AG10803 (cell line): ENCODE measurements around the gene PLIN1.

Experiments used
- DNase-seq: peaks from one replicate; pipeline ENCODE4 v3.0.0; 2010; ENCODE audit warnings: low read depth
- H3K4me3 ChIP-seq: 2 replicates; pipeline ENCODE4 v1.5.1; 2011; ENCODE audit warnings: mild to moderate bottlenecking, low read length, control low read depth
- CTCF ChIP-seq: conservative IDR thresholded peaks from 2 replicates; pipeline ENCODE4 v1.5.1; 2011; ENCODE audit warnings: mild to moderate bottlenecking, low read length, control low read depth, inconsistent platforms

Gene PLIN1

GRCh38 chr15:89628301-89628700 is 50.9 kb downstream of the PLIN1 start:
- TF ChIP-seq CTCF, result no peak
- no peak for DNase-seq
- no peak overlapping the region for H3K4me3 ChIP-seq

GRCh38 chr15:89627256-89627970 is 51.8 kb downstream of the PLIN1 start:
- H3K4me3 ChIP-seq, result no peak overlapping the region
- DNase-seq, result no peak
- no peak for TF ChIP-seq CTCF

GRCh38 chr15:89625716-89626115 is 53.5 kb downstream of the PLIN1 start:
- no peak overlapping the region for H3K4me3 ChIP-seq
- no peak for TF ChIP-seq CTCF
- no peak for DNase-seq

- TF ChIP-seq CTCF, result no peak
- no peak for DNase-seq
- H3K4me3 ChIP-seq, result no peak overlapping the region
Measured at GRCh38 chr15:89623165-89623564, 56.0 kb downstream of the PLIN1 start.

- no peak for DNase-seq
- no peak for TF ChIP-seq CTCF
Measured at GRCh38 chr15:89621547-89621946, 57.6 kb downstream of the PLIN1 start.

GRCh38 chr15:89616228-89616627 is 62.9 kb downstream of the PLIN1 start:
- TF ChIP-seq CTCF, result no peak
- H3K4me3 ChIP-seq, result no peak overlapping the region
- DNase-seq, result no peak

More at GRCh38 chr15:89621547-89621946, 57.6 kb downstream of the PLIN1 start:
- H3K4me3 ChIP-seq, result no peak overlapping the region

- no peak for DNase-seq
- no peak overlapping the region for H3K4me3 ChIP-seq
- TF ChIP-seq CTCF, result no peak
Measured at GRCh38 chr15:89615135-89615534, 64.0 kb downstream of the PLIN1 start.
